HG02678 (cell line): ENCODE data around the gene ESR1.
"Not testable (repeated sequence)": the region's sequence is repeated elsewhere in the genome, so short reads cannot be mapped to it uniquely, and the experiment has no call there.

Source experiments
- ATAC-seq: cut with Tn5 transposase; IDR thresholded peaks from one replicate; pipeline ENCODE4 v1.9.1; 2021; ENCODE audit warnings: mild to moderate bottlenecking, moderate library complexity; ENCODE audit not compliant: unreplicated experiment

The ESR1 gene

DNA sequence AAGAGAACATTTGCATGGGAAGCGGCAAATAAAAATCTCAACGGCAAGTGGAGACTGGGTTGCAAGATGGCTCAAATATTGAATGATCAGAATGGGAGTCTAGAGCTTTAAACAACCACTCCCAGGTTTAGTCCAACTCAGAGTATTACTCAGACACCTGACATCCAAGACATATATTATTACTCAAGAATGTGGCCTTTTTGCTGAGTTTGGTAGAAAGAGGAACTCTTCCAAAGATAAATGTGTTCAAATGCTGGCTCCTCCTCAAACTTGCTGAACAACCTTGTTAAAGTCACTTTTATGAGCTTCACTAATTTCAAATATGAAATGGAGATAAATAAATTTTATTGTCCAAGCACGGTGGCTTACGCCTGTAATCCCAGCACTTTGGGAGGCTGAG is 77.8 kb downstream of the ESR1 start:
- ATAC-seq, result no peak

DNA sequence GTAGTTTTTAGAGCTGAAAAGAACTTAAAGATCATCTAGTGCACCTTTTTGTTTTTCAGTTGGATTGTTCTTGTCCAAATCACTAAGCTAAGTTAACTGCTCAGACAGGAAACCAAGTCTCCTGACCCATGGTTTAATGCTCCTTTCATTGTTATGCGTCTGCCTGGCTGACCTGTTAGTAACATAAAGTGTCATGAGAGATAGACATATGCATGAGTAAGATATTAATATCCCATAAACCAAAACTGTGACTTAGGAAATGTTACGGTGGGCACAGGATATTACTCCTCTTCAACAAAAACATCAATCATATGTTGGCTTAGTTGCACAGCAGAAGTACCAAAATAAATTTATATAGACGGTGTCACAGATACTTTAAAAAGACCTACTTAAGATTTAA is 84.0 kb downstream of the ESR1 start:
- ATAC-seq, result no peak

DNA sequence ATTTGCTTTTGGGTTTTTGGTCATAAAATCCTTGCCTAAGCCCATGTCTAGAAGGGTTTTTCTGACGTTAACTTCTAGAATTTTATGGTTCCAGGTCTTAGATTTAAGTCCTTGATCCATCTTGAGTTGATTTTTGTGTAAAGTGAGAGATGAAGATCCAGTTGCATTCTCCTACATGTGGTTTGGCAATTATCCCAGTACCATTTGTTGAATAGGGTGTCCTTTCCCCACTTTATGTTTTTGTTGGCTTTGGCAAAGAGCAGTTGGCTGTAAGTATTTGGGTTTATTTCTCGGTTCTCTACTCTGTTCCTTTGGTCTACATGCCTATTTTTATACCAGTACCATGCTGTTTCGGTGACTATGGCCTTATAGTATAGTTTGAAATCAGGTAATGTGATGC is 86.9 kb downstream of the ESR1 start:
- not testable (repeated sequence) for ATAC-seq

DNA sequence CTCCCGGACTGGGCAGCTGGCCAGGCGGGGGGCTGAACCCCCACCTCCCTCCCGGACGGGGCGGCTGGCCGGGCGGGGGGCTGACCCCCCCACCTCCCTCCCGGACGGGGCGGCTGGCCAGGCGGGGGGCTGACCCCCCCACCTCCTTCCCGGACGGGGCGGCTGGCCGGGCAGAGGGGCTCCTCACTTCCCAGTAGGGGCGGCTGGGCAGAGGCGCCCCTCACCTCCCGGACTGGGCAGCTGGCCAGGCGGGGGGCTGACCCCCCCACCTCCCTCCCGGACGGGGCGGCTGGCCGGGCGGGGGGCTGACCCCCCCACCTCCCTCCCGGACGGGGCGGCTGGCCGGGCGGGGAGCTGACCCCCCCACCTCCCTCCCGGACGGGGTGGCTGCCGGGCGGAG is 91.7 kb downstream of the ESR1 start:
- ATAC-seq, result not testable (repeated sequence)

DNA sequence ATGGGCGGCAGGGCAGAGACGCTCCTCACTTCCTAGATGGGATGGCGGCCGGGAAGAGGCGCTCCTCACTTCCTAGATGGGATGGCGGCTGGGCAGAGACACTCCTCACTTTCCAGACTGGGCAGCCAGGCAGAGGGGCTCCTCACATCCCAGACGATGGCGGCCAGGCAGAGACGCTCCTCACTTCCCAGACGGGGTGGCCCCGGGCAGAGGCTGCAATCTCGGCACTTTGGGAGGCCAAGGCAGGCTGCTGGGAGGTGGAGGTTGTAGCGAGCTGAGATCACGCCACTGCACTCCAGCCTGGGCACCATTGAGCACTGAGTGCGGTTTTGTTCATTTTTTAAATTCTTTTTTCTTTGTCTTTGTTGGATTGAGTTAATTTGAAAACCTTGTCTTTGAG is 92.3 kb downstream of the ESR1 start:
- ATAC-seq, result not testable (repeated sequence)

DNA sequence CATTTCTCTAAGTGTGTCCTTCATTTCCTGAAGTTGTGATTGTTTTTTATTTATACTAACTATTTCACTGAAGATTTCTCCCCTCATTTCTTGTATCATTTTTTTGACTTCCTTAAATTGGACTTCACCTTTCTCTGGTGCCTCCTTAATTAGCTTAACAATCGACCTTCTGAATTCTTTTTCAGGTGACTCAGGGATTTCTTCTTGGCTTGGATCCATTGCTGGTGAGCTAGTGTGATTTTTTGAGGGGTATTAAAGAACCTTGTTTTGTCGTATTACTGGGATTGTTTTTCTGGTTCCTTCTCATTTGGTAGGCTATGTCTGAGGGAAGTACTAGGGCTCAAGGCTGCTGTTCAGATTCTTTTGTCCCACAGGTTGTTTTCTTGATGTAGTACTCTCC is 92.8 kb downstream of the ESR1 start:
- ATAC-seq, result no peak

DNA sequence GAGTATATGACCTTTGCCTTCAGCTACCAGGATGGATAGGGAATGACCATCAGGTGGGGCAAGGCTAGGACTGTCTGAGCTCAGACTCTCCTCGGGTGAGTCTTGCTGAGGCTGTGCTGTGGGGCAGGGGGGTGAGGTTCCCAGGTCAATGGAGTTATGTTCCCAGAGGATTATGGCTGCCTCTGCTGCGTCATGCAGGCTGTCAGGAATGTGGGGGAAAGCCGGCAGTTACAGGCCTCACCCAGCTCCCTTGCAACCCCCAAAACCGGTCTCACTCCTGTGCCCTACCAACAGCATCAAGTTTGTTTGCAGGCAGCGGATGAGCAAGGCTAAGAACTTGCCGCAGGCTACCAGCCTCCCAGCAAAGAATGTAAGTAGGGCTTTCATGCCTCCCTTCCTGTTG is 93.5 kb downstream of the ESR1 start:
- ATAC-seq, result no peak

DNA sequence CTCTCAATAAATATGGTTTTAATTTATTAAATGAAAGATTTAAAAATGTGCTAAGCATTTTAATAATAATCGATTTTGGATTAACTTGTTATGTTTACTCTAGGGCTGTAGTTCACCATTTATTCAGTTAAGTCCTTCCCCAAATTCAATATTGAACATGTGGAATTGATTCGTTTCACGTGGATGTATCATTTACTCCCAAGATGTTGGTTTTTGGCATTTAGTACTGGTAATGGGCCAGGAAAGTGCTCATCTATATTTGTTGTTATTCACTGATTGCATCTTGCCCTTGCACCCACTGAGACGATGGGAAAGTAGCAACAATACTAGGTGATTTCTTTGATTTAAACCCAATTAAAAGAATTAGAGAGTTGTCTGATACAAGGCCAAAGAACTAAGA is 97.1 kb downstream of the ESR1 start:
- ATAC-seq, result no peak

DNA sequence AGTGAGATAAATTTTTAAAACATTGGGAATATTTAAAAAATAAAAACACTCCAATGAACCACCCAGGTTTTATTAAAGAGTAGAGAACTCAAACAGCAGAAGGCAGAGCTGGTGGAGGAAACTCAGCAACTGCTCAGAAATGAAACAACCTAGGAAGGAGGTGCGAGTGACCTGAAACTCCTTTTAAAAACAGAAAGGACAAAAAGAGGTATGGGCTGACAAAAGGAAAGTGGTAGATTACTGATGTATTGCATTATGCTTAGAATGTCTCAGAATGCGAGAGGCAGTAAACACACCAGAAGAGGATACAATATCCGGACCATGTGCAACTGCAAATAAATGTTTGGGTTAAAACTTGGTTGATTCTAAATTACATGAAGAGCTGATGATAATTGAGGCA is 97.6 kb downstream of the ESR1 start:
- no peak for ATAC-seq

DNA sequence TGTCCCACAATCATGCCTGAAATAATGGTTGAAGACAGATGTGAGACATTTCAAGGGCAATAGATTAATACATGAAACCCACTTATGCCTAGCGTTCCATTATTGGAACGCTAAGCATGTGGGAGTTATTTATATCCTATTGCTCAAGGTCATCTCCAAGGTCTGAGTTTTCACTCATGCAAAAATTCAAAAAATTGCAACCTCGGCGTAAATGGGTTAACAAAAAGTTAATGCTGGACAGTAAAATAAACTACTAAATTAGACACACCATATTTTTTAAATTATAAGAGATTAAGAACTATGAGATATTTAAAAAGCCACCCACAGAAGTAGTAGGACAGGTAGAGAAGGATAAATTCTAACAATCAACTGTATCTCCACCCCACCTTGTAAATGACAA is 98.4 kb downstream of the ESR1 start:
- ATAC-seq, result no peak

DNA sequence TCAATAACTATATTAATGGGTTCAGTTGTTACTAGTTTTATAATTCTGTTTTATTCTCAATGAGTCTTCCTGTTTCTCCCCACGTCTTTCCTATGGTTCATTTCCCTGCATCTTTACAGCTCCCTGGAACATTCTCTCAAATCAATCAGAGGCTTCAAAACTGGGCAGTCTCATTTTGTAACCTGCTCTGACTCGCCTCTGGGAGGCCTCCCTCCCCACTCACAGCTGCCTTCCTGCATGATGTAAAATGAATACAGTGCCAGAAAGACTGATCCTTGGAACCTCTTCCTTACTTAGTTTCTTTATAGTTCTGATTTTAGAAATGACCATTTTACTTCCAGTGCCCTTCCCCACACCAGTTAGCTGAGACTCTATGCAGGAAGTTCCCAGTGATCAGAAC is 103.9 kb downstream of the ESR1 start:
- ATAC-seq, result no peak

DNA sequence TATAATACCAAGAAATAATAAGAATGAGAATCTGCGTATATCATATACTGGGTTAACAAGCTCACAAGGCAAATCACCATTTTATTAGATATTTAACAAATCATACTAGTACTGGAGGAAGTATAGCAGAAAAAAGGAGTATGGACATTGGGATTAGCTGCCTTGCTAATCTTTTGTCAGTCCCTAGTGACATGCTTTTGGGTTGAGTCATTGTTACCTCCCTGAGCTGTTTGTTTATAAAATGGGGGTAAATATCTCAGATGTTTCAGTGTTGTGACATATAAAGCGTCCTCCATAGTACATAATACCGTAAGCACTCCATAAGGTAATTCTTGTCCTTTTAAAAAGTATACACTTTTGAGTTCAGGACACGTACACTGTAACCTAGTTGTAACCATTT is 107.0 kb downstream of the ESR1 start:
- no peak for ATAC-seq

DNA sequence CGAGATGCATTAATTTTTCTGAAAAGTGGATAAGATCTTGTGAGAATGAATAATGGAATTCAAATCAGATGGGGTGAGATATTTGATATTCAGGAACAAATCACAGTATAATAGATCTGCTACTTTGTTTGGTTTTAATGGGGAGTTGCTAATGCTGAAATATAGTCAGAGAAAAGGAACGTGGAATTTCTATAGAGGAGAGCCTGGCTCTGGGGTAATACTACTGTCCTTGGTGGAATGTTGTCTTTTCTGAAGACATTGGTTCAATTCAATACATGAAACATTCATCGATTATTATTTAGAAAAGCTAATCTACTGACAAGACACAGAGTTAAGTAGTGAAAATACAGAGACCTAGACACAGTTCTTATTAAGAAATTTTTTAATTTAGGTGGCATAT is 108.6 kb downstream of the ESR1 start:
- ATAC-seq, result no peak

DNA sequence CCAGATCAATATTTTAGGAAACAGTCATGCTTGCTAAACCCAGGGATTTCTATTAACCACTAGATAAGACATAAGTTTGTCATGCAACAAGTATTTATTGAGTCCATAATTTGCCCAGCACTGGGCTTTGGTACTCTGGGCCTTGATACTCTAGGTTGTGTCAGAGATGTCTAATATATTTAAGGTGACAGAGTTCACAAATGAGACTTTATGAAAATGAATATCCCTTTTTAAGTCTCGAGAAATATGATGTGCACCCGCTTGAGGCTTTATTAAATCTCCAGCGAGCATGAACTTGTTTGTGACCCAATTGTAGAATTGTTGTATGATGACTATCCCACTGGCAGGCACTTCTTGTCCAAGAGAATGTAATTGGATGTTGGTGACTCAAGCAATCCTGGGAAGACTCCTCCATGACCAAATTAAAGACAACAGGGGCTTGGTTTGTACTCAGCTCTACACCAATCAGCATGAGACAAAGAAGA is 109.2 kb downstream of the ESR1 start:
- ATAC-seq, result no peak

DNA sequence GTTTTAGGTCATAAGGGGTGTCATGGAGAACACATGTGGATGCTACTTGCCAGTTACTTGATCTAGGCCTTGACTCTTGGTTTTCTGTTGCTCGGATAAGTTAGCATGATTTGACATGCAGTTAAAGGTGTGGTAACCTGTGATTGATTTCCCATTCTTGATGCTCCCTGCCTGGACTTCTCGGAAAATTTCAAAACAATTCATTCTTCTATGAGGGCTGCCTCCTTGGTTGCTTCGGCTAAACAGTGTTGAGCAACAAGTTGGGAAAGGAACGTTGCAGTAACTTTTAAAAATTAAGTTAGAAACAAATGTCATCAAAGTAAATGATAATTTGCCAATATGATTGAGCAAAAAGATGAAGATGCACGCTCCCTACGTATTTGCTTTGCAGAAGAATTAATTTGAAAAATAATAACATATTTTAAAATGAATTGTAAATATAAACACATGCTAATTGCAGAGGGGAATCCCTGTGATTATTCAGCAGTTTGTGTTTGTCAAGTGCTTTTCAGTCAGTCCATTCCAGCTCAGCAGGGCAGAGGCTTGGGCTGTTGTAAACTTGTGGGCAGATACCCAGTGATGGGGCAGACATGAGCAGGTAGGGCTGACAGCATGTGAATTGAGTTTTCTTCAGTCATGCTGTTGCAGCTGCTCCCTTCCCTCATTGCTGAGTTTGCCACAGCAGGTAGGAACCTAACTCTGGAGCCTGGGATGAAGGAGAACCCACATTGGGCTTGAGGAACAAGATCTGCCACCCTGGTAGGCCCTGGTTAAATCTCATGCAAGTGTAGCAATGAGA is 110.2 kb downstream of the ESR1 start:
- no peak for ATAC-seq

DNA sequence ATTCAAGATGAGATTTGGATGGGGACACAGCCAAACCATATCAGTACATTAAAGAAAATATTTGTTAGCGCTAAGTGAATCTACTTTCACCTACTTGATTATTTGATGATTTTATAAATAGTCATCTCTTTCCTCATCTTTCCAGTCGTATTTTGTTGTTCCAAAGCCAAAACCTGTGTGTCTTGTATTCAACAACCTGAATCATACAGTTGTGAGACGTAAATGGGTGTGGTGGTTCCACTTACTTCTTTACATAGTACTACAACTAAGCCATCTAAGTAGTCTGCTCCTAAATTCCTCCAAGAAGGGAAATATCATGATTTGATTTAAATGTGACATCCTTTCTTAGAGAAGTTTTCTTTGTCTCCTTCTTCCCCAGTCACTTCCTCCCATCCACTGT is 132.8 kb downstream of the ESR1 start:
- no peak for ATAC-seq

DNA sequence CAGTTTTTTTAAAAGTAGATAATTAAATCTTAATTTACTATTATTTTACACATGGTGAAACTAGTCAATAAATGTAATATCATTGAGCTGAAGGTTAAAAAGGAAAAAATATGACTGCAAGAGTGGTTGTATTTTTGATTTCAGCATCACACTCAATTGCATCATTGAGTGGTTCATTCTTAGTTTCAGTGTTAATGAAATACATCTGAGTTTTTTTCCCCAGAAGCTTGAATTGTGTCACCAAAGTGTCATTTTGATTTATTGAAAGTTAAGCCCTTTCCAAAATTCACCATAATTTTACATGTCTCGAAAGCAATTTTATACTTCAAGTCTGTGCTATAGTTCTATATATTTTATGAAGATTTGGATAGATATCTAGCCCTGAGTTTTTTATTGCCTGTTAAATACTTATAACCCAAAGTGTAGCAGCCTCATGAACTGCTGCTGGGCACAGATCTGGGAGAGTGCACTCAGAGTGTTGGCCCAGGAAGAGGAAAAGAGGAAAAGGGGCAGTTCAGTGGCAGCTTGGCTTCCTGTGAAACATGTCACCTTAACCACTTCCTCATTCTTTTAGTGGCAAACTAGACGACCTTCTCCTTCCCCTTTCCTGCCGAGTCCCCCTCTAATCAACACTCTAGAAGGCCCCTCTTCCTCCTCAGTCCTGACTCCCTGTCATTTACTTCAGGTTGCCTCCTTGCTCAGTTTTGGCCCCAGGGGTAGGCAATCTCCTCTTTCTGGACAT is 140.7 kb downstream of the ESR1 start:
- no peak for ATAC-seq

DNA sequence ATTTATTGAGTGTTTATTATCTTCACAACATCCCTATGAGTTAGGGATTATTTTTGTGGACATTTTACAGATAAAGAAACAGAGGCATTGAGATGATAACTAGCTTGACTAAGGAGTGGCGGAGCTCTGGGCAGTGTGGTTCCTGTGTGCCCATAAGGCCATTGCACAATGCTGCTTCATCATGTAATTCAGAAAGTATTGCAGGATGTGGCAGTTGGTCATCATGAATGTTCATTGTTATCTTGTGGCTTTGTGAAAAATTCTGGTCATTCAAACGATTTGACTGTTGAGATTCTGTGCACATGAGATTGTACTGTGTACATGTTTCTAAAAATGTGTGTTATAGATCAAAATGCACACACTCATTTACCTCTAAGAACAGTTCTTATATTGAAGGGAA is 150.8 kb downstream of the ESR1 start:
- no peak for ATAC-seq

DNA sequence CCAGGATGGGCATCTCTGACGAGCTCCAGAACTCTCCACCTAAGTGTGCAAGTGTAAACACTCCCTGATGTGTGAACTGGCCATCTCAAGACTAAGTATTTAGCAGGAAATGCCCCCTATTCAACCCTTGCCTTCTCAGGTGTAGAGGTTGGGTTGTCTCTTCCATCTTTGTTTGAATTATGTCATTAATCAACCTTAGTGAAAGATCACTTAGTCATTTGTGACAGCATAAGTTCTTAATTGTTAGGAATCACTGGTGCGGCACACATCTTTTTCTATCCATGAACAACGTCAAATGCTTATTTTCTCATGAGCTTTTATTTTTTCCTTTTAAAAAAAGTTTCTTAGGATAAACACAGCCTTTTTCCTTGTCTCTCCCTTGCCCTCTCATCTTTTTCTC is 151.6 kb downstream of the ESR1 start:
- ATAC-seq, result no peak

DNA sequence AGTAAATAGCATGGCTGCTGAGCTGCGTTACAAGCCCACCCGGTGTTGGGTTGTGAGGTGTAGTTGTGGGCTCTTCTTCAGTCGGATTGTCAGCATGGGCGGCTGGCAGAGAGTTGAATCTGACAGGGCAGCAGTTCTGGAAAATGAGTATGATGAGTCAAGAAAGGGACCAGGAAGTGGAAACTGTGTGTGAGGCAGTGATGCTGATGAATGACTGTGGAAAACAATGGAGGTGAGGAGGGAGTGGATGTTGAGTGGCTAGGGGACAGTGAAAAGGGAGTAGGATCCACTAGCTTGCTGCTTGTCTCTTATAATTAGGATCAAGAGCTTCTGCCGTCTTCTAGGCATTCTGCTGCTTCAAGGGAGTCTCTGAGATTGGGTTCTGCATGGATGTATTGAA is 154.3 kb downstream of the ESR1 start:
- no peak for ATAC-seq

DNA sequence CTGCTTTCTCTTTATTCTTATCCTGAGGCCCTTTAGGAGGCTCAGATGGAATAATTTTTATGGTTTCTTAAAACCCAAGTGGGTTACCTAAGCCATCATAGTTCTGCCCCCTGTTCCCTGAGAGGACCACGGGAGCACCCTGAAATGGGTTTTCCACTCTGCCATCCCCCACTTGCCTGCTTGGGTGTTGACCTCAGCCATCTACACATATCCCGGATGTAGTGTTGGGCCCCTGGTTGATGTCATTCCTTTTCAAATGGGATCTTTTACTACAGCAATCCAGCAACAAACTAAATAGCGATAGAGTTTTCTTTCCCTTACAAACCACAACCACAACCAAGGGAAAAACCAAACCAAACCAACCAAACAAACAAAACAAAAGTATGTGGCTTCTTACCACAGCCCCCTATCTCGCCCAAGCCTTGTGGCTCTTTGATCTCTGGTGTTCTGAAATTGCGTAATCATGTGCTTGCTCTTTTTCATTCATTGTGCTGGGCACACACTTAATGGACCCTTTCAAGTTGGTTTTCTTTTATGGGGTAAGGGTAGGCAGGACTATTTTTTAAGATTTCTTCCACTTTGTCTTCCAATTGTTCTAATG is 154.9 kb downstream of the ESR1 start:
- ATAC-seq, result no peak

DNA sequence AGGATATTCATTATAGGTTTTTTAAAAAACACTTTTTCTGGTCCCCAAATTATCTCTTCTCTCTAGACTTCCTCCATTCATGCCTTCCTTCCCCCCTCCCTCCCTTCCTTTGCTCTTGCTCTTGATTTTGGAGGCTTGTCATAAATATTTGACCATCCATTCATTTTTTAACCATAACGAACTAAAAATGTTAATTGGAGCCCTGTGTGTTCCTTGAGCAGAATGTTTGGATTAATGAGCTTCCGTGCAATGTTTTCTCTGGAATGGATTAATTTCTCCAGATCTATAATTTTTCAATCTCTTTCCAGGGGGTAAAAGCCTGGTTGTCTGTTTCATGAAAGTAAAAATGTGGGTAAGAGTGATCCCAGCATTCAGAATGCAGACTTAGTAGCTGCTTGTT is 155.5 kb downstream of the ESR1 start:
- ATAC-seq, result no peak
